Choroid plexus epithelial cell (primary cell): ENCODE results near the gene ESPL1.

Experiments
- DNase-seq: peaks from one replicate; pipeline ENCODE4 v3.0.0-alpha.2; 2010; ENCODE audit warnings: low read depth
- H3K4me3 ChIP-seq: 2 replicates; pipeline ENCODE4 v1.5.1; 2011; ENCODE audit warnings: low read depth, mild to moderate bottlenecking, control low read depth, low read length, moderate library complexity
- TF ChIP-seq, protein P1 (sequence below): conservative IDR thresholded peaks from 2 replicates; pipeline ENCODE4 v1.5.1; 2011; ENCODE audit warnings: low read depth, mild to moderate bottlenecking, control low read depth, inconsistent platforms, low read length, moderate library complexity

Gene ESPL1

DNA sequence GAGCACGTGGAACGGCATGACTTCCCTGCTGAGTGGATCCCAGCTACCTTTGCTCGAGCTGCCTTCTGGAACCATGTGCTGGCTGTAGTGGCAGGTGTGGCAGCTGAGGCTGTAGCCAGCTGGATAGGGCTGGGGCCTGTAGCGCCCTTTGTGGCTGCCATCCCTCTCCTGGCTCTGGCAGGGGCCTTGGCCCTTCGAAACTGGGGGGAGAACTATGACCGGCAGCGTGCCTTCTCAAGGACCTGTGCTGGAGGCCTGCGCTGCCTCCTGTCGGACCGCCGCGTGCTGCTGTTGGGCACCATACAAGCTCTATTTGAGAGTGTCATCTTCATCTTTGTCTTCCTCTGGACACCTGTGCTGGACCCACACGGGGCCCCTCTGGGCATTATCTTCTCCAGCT, 14.8 kb upstream of the ESPL1 start:
- H3K4me3 ChIP-seq: peak overlapping the region; percentile 90
- DNase-seq: no peak
- TF ChIP-seq, protein P1, sequence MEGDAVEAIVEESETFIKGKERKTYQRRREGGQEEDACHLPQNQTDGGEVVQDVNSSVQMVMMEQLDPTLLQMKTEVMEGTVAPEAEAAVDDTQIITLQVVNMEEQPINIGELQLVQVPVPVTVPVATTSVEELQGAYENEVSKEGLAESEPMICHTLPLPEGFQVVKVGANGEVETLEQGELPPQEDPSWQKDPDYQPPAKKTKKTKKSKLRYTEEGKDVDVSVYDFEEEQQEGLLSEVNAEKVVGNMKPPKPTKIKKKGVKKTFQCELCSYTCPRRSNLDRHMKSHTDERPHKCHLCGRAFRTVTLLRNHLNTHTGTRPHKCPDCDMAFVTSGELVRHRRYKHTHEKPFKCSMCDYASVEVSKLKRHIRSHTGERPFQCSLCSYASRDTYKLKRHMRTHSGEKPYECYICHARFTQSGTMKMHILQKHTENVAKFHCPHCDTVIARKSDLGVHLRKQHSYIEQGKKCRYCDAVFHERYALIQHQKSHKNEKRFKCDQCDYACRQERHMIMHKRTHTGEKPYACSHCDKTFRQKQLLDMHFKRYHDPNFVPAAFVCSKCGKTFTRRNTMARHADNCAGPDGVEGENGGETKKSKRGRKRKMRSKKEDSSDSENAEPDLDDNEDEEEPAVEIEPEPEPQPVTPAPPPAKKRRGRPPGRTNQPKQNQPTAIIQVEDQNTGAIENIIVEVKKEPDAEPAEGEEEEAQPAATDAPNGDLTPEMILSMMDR: no peak

DNA sequence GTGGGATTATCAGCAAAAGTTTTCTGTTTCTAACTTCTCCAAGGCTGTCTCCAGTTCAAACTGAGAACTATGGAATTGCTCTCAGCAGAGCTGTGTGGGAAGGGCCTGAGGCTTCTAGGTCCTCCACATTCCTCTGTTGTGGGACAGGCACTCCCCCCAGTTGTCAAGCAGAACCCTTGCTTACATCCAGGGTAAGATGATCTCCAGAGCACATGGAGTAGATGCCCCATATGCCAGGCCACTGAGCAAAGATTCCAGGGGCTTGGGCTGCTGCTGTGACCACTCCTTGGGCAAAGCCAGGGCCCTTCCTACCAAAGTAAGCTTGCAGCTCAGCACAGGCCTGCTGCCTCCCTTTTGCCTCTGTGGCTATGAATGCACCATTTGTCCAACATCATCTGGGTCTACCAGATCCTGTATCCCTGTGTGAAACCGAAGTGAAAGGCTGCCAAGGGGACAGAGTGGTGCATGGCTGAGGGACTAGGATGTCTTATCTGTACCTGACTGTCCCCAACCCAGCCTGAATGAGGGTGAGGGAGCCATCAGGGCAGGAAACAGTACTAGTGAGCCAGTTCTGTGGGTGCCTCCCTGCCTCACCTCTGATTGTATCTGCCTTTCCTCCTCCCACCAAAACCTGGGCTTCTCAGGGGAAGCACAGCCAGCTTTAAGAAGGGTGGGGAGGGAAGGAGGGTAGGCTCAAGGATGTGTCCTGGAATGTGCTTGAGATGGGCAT, 13.1 kb upstream of the ESPL1 start:
- H3K4me3 ChIP-seq: no peak overlapping the region

DNA sequence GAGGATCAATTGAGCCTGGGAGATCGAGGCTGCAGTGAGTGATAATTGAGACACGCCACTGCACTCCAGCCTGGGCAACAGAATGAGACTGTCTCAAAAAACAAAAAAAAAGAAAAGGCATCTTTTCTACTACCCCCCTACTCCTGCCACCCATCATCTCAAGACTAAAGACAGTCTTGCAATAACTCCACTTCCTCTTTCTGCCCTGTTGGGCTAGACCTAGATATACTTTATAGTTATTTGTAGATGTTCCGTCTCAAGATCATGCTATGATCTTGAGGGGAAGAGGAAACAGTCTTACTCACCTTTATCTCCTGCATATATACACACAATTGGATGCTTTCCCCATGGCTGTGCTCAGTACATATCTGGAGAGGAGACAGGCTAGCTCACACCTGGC, 12.1 kb upstream of the ESPL1 start:
- TF ChIP-seq, protein P1: no peak
- DNase-seq: no peak
- H3K4me3 ChIP-seq: no peak overlapping the region

More for the DNA sequence above, 13.1 kb upstream of the ESPL1 start:
- DNase-seq: no peak
- TF ChIP-seq, protein P1: no peak

DNA sequence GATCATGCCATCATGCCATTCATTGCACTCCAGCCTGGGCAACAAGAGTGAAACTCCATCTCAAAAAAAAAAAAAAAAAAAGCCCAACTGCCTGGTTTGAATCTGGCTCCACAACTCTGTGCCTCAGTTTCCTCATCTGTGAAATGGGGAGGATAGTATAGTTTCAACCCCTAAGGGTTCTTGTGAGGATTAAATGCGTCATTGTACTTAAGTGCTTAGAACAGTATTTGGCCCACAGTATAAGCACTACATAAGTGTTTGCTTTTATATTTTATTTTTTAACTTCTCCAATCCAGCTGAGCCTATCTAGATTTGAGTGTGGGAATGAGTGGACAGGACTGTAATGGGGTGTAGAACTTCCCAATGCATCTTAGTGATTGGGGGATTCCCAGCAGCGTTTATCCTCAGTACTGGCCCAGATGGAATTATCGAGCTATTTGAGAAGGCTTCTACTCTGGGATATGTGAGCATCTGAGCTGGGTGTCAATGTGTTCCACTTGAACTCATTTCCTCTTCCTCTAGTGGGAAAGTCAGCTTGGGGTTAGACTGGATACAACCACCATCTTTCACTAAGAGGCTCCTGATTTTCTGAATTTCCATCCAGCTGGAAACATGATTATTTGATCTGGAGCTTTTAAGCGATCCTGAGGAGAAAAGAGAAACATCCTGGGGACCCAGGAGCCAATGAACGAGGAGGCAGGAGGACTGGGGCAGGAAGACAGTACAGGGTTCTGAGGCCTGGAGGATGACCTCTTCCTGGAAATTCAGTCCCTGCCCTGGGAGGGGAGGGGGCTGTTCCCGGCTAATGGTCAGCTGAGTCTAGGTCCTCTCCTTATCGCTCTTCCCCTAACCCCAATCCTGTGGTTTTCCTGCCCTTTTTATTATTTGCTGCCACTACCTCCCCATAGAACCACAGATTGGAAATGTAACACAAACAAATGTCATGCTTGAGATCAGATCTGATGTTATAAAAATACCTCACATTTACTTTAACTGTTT, 9.3 kb upstream of the ESPL1 start:
- peak; percentile 9 for DNase-seq
- TF ChIP-seq, protein P1: no peak

DNA sequence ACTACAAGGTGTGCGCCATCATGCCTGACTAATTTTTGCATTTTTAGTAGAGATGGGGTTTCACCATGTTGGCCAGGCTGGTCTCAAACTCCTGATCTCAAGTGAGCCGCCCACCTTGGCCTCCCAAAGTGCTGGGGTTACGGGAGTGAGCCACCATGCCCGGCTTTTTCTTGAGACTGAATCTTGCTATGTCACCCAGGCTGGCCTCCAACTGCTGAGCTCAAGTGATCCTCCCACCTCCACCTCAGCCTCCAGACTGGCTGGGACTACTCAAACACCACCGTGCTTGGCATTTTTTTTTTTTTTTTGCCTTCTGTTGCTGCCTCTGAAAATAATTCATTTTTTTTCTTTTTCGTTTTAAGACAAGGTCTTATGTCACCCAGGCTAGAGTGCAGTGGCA, 8.2 kb upstream of the ESPL1 start:
- TF ChIP-seq, protein P1: no peak
- H3K4me3 ChIP-seq: no peak overlapping the region

More for the DNA sequence above, 9.3 kb upstream of the ESPL1 start:
- no peak overlapping the region for H3K4me3 ChIP-seq

DNA sequence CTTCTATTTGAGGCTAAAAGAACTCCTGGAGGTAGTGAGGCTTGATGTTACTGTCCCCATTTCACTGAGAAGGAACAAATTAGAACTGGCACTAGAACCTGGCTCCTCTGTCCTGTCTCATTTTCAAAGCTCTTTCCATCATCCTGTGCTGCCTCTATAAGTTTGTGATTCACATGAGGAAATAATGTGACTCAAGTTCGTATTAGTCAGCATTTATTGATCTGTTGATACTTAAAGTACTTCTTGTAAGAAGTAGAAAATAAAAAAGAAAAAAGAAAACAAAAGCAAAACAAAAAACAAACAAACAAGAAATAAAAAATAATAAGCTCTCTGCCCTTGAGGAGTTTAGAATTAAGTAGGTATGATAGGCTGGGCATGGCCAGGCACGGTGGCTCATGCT, 2.3 kb upstream of the ESPL1 start:
- H3K4me3 ChIP-seq: no peak overlapping the region
- TF ChIP-seq, protein P1: no peak
- DNase-seq: no peak

More for the DNA sequence above, 8.2 kb upstream of the ESPL1 start:
- no peak for DNase-seq
